ENCODE measurements around the gene RPS23.

GRCh38 chr5:82295959-82296531, 17.9 kb upstream of the RPS23 start:
- no peak for TF ChIP-seq CTCF (IDR thresholded peaks at IDR 0.05)
- no peak for TF ChIP-seq POLR2A (IDR thresholded peaks at IDR 0.05)
